ENCODE data around the gene KCNH1. TPM values are rescaled to one million over a fixed set of nuclear protein-coding genes. Genes with fewer than 3 reads are reported as not detected.

Gene KCNH1
- total RNA-seq, 2 experiments from 2014 or later = not detected

GRCh38 chr1:210700511-210700910 lies 433.4 kb downstream of the KCNH1 start:
- ChIA-PET CTCF (no interaction called here), POLR2A (no interaction called here)
- Mint-ChIP-seq H3K9me3 (ENCODE audit: low read depth) (no peaks in the 10 kb centered on the region), H3K4me1 (peaks cover 2% of the 10 kb centered on the region), H3K4me3 (no peak overlapping the region), H3K27ac (no peak overlapping the region), H3K36me3 (ENCODE audit: low read depth) (no peaks in the 10 kb centered on the region), H3K27me3 (no peaks in the 10 kb centered on the region)
- DNase-seq = no peak
- ATAC-seq = no peak
- intact Hi-C loops (cut with DNase I, micrococcal nuclease) = no loop called here

GRCh38 chr1:210700083-210700482 lies 433.9 kb downstream of the KCNH1 start:
- Mint-ChIP-seq H3K27ac (no peak overlapping the region), H3K27me3 (no peaks in the 10 kb centered on the region), H3K9me3 (ENCODE audit: low read depth) (no peaks in the 10 kb centered on the region), H3K36me3 (ENCODE audit: low read depth) (no peaks in the 10 kb centered on the region), H3K4me3 (no peak overlapping the region), H3K4me1 (peaks cover 2% of the 10 kb centered on the region)
- ATAC-seq (no peak), DNase-seq (no peak)
- CTCF ChIA-PET = no interaction called here
- intact Hi-C loops (cut with DNase I, micrococcal nuclease) = no loop called here
- POLR2A ChIA-PET = no interaction called here

- ChIA-PET CTCF (interaction anchor here (0.6 kb wide), 1 partner anchor 211 kb away, joined by 3 read pairs; no protein-coding TSS in a partner anchor), POLR2A (no interaction called here)
- no peaks in the 10 kb centered on the region for H3K27me3 Mint-ChIP-seq
- ATAC-seq (no peak), DNase-seq (no peak)
- H3K4me1 Mint-ChIP-seq = peaks cover 2% of the 10 kb centered on the region
- intact Hi-C loops (cut with DNase I, micrococcal nuclease) = loop anchor here in 1 of 2 experiments (5.0 kb wide), 1 partner anchor 434 kb away; the partner anchor contains the start of gene KCNH1
- H3K9me3 Mint-ChIP-seq (ENCODE audit: low read depth) = no peaks in the 10 kb centered on the region
- H3K36me3 Mint-ChIP-seq (ENCODE audit: low read depth) = no peaks in the 10 kb centered on the region
- no peak overlapping the region for H3K27ac Mint-ChIP-seq
- no peak overlapping the region for H3K4me3 Mint-ChIP-seq
Measured at GRCh38 chr1:210698661-210699060, 435.3 kb downstream of the KCNH1 start.

- no peak overlapping the region for H3K27ac Mint-ChIP-seq
- ChIA-PET CTCF (no interaction called here), POLR2A (no interaction called here)
- intact Hi-C loops (cut with DNase I, micrococcal nuclease) = loop anchor here in 1 of 2 experiments (5.0 kb wide), 1 partner anchor 435 kb away; the partner anchor contains the start of gene KCNH1
- no peak for DNase-seq
- no peak for ATAC-seq
- no peaks in the 10 kb centered on the region for H3K9me3 Mint-ChIP-seq (ENCODE audit: low read depth)
- peaks cover 14% of the 10 kb centered on the region for H3K4me1 Mint-ChIP-seq
- no peak overlapping the region for H3K4me3 Mint-ChIP-seq
- no peaks in the 10 kb centered on the region for H3K27me3 Mint-ChIP-seq
- H3K36me3 Mint-ChIP-seq (ENCODE audit: low read depth) = no peaks in the 10 kb centered on the region
Measured at GRCh38 chr1:210697185-210697584, 436.8 kb downstream of the KCNH1 start.

- Mint-ChIP-seq H3K27ac (no peak overlapping the region), H3K36me3 (ENCODE audit: low read depth) (no peaks in the 10 kb centered on the region), H3K4me3 (no peak overlapping the region), H3K4me1 (peaks cover 14% of the 10 kb centered on the region), H3K9me3 (ENCODE audit: low read depth) (no peaks in the 10 kb centered on the region), H3K27me3 (no peaks in the 10 kb centered on the region)
- POLR2A ChIA-PET = no interaction called here
- DNase-seq (peak; percentile 17), ATAC-seq (peak; percentile 83)
- CTCF ChIA-PET = no interaction called here
- intact Hi-C loops (cut with DNase I, micrococcal nuclease) = loop anchor here in 1 of 2 experiments (5.0 kb wide), 1 partner anchor 436 kb away; the partner anchor contains the start of gene KCNH1
Measured at GRCh38 chr1:210696709-210697108, 437.2 kb downstream of the KCNH1 start.

- intact Hi-C loops (cut with DNase I, micrococcal nuclease) = loop anchor here in 1 of 2 experiments (5.0 kb wide), 1 partner anchor 437 kb away; the partner anchor contains the start of gene KCNH1
- DNase-seq (no peak), ATAC-seq (no peak)
- Mint-ChIP-seq H3K36me3 (ENCODE audit: low read depth) (no peaks in the 10 kb centered on the region), H3K9me3 (ENCODE audit: low read depth) (no peaks in the 10 kb centered on the region), H3K4me1 (peaks cover 14% of the 10 kb centered on the region), H3K27me3 (no peaks in the 10 kb centered on the region), H3K4me3 (no peak overlapping the region), H3K27ac (no peak overlapping the region)
- CTCF ChIA-PET = no interaction called here
- POLR2A ChIA-PET = no interaction called here
Measured at GRCh38 chr1:210695026-210695425, 438.9 kb downstream of the KCNH1 start.

GRCh38 chr1:210692796-210693195 lies 441.2 kb downstream of the KCNH1 start:
- ChIA-PET CTCF (no interaction called here), POLR2A (no interaction called here)
- H3K4me1 Mint-ChIP-seq = peaks cover 20% of the 10 kb centered on the region
- no peak for ATAC-seq
- intact Hi-C loops (cut with DNase I, micrococcal nuclease) = no loop called here
- H3K27me3 Mint-ChIP-seq = no peaks in the 10 kb centered on the region
- H3K27ac Mint-ChIP-seq = no peak overlapping the region
- no peaks in the 10 kb centered on the region for H3K36me3 Mint-ChIP-seq (ENCODE audit: low read depth)
- H3K4me3 Mint-ChIP-seq = no peak overlapping the region
- H3K9me3 Mint-ChIP-seq (ENCODE audit: low read depth) = no peaks in the 10 kb centered on the region
- no peak for DNase-seq

GRCh38 chr1:210691039-210691610 lies 442.8 kb downstream of the KCNH1 start:
- H3K4me3 Mint-ChIP-seq = no peak overlapping the region
- H3K36me3 Mint-ChIP-seq (ENCODE audit: low read depth) = no peaks in the 10 kb centered on the region
- ChIA-PET POLR2A (no interaction called here), CTCF (no interaction called here)
- ATAC-seq (no peak), DNase-seq (no peak)
- no peak overlapping the region for H3K27ac Mint-ChIP-seq
- peaks cover 18% of the 10 kb centered on the region for H3K4me1 Mint-ChIP-seq
- intact Hi-C loops (cut with DNase I, micrococcal nuclease) = no loop called here
- no peaks in the 10 kb centered on the region for H3K9me3 Mint-ChIP-seq (ENCODE audit: low read depth)
- no peaks in the 10 kb centered on the region for H3K27me3 Mint-ChIP-seq

GRCh38 chr1:210690236-210690635 lies 443.7 kb downstream of the KCNH1 start:
- POLR2A ChIA-PET = interaction anchor here (0.5 kb wide), 1 partner anchor 147 kb away, joined by 8 read pairs; no protein-coding TSS in a partner anchor
- H3K27me3 Mint-ChIP-seq = no peaks in the 10 kb centered on the region
- CTCF ChIA-PET = interaction anchor here (0.6 kb wide), 1 partner anchor 25 kb away, joined by 3 read pairs; no protein-coding TSS in a partner anchor
- H3K9me3 Mint-ChIP-seq (ENCODE audit: low read depth) = no peaks in the 10 kb centered on the region
- ATAC-seq (no peak), DNase-seq (no peak)
- intact Hi-C loops (cut with DNase I, micrococcal nuclease) = no loop called here
- H3K36me3 Mint-ChIP-seq (ENCODE audit: low read depth) = no peaks in the 10 kb centered on the region
- no peak overlapping the region for H3K27ac Mint-ChIP-seq
- peaks cover 18% of the 10 kb centered on the region for H3K4me1 Mint-ChIP-seq
- H3K4me3 Mint-ChIP-seq = no peak overlapping the region

- POLR2A ChIA-PET = interaction anchor here (0.5 kb wide), 1 partner anchor 147 kb away, joined by 8 read pairs; no protein-coding TSS in a partner anchor
- DNase-seq (no peak), ATAC-seq (no peak)
- Mint-ChIP-seq H3K36me3 (ENCODE audit: low read depth) (no peaks in the 10 kb centered on the region), H3K27me3 (no peaks in the 10 kb centered on the region), H3K4me1 (peaks cover 18% of the 10 kb centered on the region), H3K9me3 (ENCODE audit: low read depth) (no peaks in the 10 kb centered on the region), H3K27ac (no peak overlapping the region), H3K4me3 (no peak overlapping the region)
- intact Hi-C loops (cut with DNase I, micrococcal nuclease) = no loop called here
- CTCF ChIA-PET = interaction anchor here (0.6 kb wide), 1 partner anchor 26 kb away, joined by 3 read pairs; no protein-coding TSS in a partner anchor
Measured at GRCh38 chr1:210689826-210690225, 444.1 kb downstream of the KCNH1 start.

- no peak overlapping the region for H3K4me3 Mint-ChIP-seq
- ChIA-PET CTCF (no interaction called here), POLR2A (no interaction called here)
- H3K4me1 Mint-ChIP-seq = peaks cover 18% of the 10 kb centered on the region
- no peaks in the 10 kb centered on the region for H3K9me3 Mint-ChIP-seq (ENCODE audit: low read depth)
- no peak overlapping the region for H3K27ac Mint-ChIP-seq
- no peaks in the 10 kb centered on the region for H3K27me3 Mint-ChIP-seq
- DNase-seq (no peak), ATAC-seq (peak; percentile 47)
- intact Hi-C loops (cut with DNase I, micrococcal nuclease) = no loop called here
- no peaks in the 10 kb centered on the region for H3K36me3 Mint-ChIP-seq (ENCODE audit: low read depth)
Measured at GRCh38 chr1:210688512-210689234, 445.3 kb downstream of the KCNH1 start.
